Measurements from ENCODE around the gene QRFP.

QRFP gene

GRCh38 chr9:130888146-130888885 lies 8.3 kb downstream of the QRFP start:
- no peak for DNase-seq

GRCh38 chr9:130887494-130888144 lies 9.0 kb downstream of the QRFP start:
- no peak for DNase-seq

GRCh38 chr9:130886981-130887380 lies 9.6 kb downstream of the QRFP start:
- no peak for DNase-seq

GRCh38 chr9:130885484-130886375 lies 10.9 kb downstream of the QRFP start:
- no peak for DNase-seq

- no peak for DNase-seq
Observed at GRCh38 chr9:130884542-130885483, 11.8 kb downstream of the QRFP start.

- no peak for DNase-seq
Observed at GRCh38 chr9:130884111-130884531, 12.5 kb downstream of the QRFP start.

GRCh38 chr9:130883479-130883878 lies 13.1 kb downstream of the QRFP start:
- no peak for DNase-seq

- DNase-seq = no peak
Observed at GRCh38 chr9:130882696-130883225, 13.9 kb downstream of the QRFP start.

- DNase-seq = no peak
Observed at GRCh38 chr9:130881516-130881915, 15.1 kb downstream of the QRFP start.

GRCh38 chr9:130880599-130881220 lies 15.9 kb downstream of the QRFP start:
- DNase-seq = no peak

GRCh38 chr9:130879863-130880411 lies 16.7 kb downstream of the QRFP start:
- no peak for DNase-seq

- DNase-seq = no peak
Observed at GRCh38 chr9:130878295-130878694, 18.3 kb downstream of the QRFP start.

- no peak for DNase-seq
Observed at GRCh38 chr9:130877300-130877699, 19.3 kb downstream of the QRFP start.

- no peak for DNase-seq
Observed at GRCh38 chr9:130874783-130875182, 21.8 kb downstream of the QRFP start.

GRCh38 chr9:130873966-130874365 lies 22.6 kb downstream of the QRFP start:
- no peak for DNase-seq

GRCh38 chr9:130872912-130873503 lies 23.6 kb downstream of the QRFP start:
- no peak for DNase-seq

- no peak for DNase-seq
Observed at GRCh38 chr9:130872508-130872907, 24.1 kb downstream of the QRFP start.

- no peak for DNase-seq
Observed at GRCh38 chr9:130872093-130872492, 24.5 kb downstream of the QRFP start.

GRCh38 chr9:130871395-130872062 lies 25.1 kb downstream of the QRFP start:
- DNase-seq = no peak

All from NCI-H1048 (cell line).